Tibial nerve (tissue), 4 donors: ENCODE measurements around the gene ZNF490. TPM values are rescaled to one million over a fixed set of nuclear protein-coding genes. Genes with fewer than 3 reads are reported as not detected.

Experiments used
- DNase-seq, 2 donors: peaks; one replicate each; pipeline ENCODE4 v3.0.0-alpha.2; 2019; ENCODE audit warnings: low spot score in 2 of 2
- H3K27ac ChIP-seq, 4 donors: fragments of 200-600 bp; sonication (generic) in 3 of 4; one replicate each; pipeline ENCODE4 v1.5.1; 2017 to 2019; ENCODE audit warnings: mild to moderate bottlenecking in 1 of 4
- H3K27me3 ChIP-seq, 2 donors: fragments of 200-600 bp; sonication (generic) in 1 of 2; one replicate each; pipeline versions ENCODE4 v1.5.1 to v1.6.0; 2017 to 2019
- H3K36me3 ChIP-seq, 3 donors: fragments of 200-600 bp; sonication (generic); one replicate each; pipeline ENCODE4 v1.5.1; 2018 to 2019
- H3K4me1 ChIP-seq, 4 donors: fragments of 200-600 bp; sonication (generic) in 3 of 4; one replicate each; pipeline ENCODE4 v1.5.1; 2017 to 2019
- H3K4me3 ChIP-seq, 4 donors: fragments of 200-600 bp; sonication (generic) in 3 of 4; one replicate each; pipeline ENCODE4 v1.5.1; 2017 to 2019; ENCODE audit warnings: mild to moderate bottlenecking in 1 of 4, moderate library complexity in 1 of 4
- H3K9me3 ChIP-seq, 4 donors: fragments of 200-600 bp; sonication (generic) in 3 of 4; one replicate each; pipeline ENCODE4 v1.5.1; 2017 to 2019
- EP300 ChIP-seq, 2 donors: sonication (generic); formaldehyde crosslinking; IDR thresholded peaks; one replicate each; pipeline ENCODE4 v1.6.1; 2017; ENCODE audit warnings: antibody characterized with exemption in 2 of 2, mild to moderate bottlenecking in 1 of 2
- POLR2A ChIP-seq, 2 donors: fragments of 450-650 bp; IDR thresholded peaks; one replicate each; pipeline ENCODE4 v1.6.1; 2017; ENCODE audit warnings: antibody characterized with exemption in 2 of 2, mild to moderate bottlenecking in 2 of 2, moderate library complexity in 2 of 2
- WGBS, 2 donors: methylation state at CpG; one replicate each; pipeline ENCODE4 v1.1.5; 2018; 5-methylcytosine and 5-hydroxymethylcytosine counted together
- total RNA-seq, 4 donors: library from RNA; depleted of rRNA; stranded (reverse); fragments of >200 nt; gene quantifications; one replicate each; pipeline ENCODE4 v1.1.0, GENCODE V29; 2016
- TF ChIP-seq, protein P1 (sequence below), 5 experiments: fragments of 200-600 bp in 3 of 5; fragments of 450-650 bp in 2 of 5; sonication (generic) in 3 of 5; IDR thresholded peaks; one replicate each; pipeline ENCODE4 v1.5.1; 2016 to 2019; ENCODE audit warnings: antibody characterized with exemption in 5 of 5, mild to moderate bottlenecking in 3 of 5, moderate library complexity in 2 of 5

The ZNF490 gene
- 1 to 10 TPM; 3.1 to 6.7 (median 4.8) TPM for total RNA-seq

DNA sequence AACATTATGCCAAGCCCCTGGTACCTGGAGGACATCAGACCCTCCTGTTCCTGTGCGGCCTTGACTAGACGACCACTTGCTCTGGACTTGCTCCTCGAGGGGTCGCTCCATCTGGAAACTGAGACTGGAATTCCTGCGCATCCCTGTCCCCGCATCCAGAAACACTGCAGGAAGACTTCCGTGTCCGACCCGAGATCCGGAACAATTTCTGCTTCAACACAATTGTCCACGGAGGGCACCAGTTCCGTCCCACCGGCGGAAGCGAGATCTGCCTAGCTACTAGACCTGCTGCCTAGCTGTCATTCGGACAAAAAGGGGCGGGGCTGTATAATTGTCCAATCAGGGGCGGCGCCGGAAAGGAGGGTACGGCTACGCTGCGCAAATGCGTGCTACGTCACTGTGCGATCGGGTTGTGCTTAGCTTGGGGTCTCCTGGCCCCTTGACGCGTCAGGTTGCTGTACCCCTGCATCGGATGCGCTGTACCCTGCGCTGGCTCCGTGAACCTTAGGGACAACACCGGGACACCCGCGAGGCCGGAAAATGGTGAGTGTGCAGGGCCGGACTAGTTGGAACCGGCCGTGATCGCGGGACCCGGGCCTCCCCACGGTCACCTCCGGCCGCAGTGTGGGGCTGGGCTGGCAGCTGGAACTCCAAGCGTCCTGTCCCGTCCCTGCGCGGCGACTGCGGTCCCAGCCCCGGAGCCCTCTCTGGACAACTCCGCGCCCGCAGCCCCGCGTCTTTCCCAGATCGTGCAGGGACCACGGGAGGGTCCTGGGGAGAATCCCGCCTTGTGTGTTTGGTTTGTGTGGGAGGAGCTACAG, at the start of gene ZNF490, which contains the start of gene ZNF791:
Gene ZNF490, minus strand, starts transcription at position 274 of the 821 bp plus-strand sequence. Its CDS starts 133 bp downstream, at position 141.
Gene ZNF791, plus strand, starts transcription at position 381 of the 821 bp plus-strand sequence. Its CDS starts 160 bp downstream, at position 541.
- Histone ChIP-seq H3K4me3 (peak within 1 kb of the TSS; percentile 78 to 100 (median 94)), H3K9me3 (no peaks in the 10 kb centered on the region), H3K27ac (peak within 1 kb of the TSS; percentile 98 to 100 (median 98)), H3K27me3 (no peaks in the 10 kb centered on the region), H3K4me1 (peaks cover 0 to 46% (median 30%) of the 10 kb centered on the region in 4 donors), H3K36me3 (peaks cover 0 to 58% (median 3%) of the 10 kb centered on the region in 3 donors)
- peak; percentile 99 to 100 for DNase-seq
- TF ChIP-seq POLR2A (IDR thresholded peaks at IDR 0.05), result peak; percentile 84 to 93
- TF ChIP-seq, protein P1, sequence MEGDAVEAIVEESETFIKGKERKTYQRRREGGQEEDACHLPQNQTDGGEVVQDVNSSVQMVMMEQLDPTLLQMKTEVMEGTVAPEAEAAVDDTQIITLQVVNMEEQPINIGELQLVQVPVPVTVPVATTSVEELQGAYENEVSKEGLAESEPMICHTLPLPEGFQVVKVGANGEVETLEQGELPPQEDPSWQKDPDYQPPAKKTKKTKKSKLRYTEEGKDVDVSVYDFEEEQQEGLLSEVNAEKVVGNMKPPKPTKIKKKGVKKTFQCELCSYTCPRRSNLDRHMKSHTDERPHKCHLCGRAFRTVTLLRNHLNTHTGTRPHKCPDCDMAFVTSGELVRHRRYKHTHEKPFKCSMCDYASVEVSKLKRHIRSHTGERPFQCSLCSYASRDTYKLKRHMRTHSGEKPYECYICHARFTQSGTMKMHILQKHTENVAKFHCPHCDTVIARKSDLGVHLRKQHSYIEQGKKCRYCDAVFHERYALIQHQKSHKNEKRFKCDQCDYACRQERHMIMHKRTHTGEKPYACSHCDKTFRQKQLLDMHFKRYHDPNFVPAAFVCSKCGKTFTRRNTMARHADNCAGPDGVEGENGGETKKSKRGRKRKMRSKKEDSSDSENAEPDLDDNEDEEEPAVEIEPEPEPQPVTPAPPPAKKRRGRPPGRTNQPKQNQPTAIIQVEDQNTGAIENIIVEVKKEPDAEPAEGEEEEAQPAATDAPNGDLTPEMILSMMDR (IDR thresholded peaks at IDR 0.05), result peak in 1 of 5 experiments; percentile 36
- peak; percentile 72 to 96 for TF ChIP-seq EP300 (IDR thresholded peaks at IDR 0.05)
- WGBS, 2 donors, result 0% methylated on average over 41 of the region's 61 CpGs

DNA sequence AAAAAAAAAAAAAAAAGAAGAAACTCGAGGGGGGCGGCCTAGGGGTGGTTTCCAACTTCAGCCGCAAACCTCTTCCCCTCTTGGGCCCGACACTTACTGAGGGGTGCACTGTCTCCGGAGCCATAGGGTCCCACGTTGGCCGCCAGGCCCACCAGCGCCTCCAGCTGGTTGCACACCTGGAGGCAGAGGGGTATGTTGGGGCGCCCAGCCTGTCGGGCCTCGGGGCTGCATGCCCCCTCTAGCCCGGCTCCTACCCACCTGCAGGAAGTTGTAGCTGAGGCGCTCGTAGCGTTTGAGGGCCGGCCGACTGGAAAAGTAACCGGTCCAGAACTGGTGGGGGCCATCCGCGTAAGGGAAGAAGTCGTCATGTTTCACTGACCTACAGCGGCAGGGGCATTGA, 47.4 kb upstream of the ZNF490 start:
- no peak for DNase-seq
- no peak for TF ChIP-seq EP300 (IDR thresholded peaks at IDR 0.05)
- TF ChIP-seq POLR2A (IDR thresholded peaks at IDR 0.05), result no peak
- TF ChIP-seq, protein P1 (IDR thresholded peaks at IDR 0.05), result no peak
- H3K27ac ChIP-seq, result no peak overlapping the region
- 93 to 95% methylated on average over 20 to 22 of the region's 22 CpGs for WGBS, 2 donors
- no peaks in the 10 kb centered on the region for H3K4me1 ChIP-seq
- H3K9me3 ChIP-seq, result no peaks in the 10 kb centered on the region
- no peak overlapping the region for H3K4me3 ChIP-seq
- no peaks in the 10 kb centered on the region for H3K27me3 ChIP-seq
- H3K36me3 ChIP-seq, result peaks cover 3 to 96% (median 33%) of the 10 kb centered on the region in 3 donors

DNA sequence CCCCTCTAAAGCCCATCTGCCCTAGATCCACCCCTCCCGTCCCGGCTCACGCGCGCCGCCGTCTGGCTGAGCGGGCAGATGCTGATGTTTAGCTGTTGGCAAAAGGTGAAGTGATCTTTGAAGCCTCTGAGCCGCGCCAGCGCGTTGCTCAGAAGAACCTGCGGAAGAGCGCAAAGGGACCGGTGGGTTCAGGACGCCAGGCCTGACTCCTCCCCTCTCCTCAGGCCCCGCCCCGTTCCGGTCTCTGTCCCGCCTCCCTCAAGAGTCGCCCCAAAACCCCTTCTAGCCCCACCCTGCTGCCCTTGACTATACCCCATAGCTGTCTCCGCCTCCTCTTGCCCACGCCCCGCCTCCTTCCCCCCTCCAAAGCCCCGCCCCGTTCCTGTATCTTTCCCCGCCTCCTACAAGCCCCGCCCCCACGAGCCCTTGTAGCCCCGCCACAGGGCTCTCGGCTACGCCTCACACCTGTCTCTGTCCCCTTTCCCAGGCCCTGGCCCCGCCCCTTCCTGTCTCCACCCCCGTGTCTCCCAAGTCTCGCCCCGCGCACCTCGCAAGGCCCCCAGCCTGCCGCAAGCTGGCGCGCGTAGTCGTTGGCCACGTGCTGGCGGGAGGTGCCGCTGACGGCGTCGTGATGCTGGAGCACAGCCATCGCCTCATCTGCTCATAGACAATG, 46.4 kb upstream of the ZNF490 start:
- no peak overlapping the region for H3K27ac ChIP-seq

DNA sequence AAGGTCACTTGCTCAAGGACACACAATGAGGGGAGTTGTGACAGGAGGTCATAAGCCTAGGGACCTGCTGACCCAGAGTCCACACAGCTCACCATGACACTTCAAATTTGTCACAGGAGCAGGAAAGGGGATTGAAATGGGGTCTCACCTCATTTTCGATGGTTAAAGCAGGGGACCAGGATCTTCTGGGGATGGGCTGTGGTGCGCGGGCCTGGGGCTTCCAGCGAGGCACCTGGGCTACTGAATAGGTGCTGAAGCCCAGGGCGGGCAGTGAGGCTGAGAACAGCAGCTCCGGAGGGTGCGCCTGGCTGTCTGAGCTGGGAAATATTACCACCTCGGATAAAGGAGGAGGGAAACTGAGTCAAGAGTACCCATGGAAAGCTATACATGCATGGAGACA, 44.9 kb upstream of the ZNF490 start:
- 95 to 96% methylated on average over 8 of the region's 8 CpGs for WGBS, 2 donors
- H3K9me3 ChIP-seq, result no peaks in the 10 kb centered on the region
- no peaks in the 10 kb centered on the region for H3K27me3 ChIP-seq
- H3K4me1 ChIP-seq, result no peaks in the 10 kb centered on the region
- no peak for TF ChIP-seq POLR2A (IDR thresholded peaks at IDR 0.05)
- TF ChIP-seq, protein P1 (IDR thresholded peaks at IDR 0.05), result no peak
- TF ChIP-seq EP300 (IDR thresholded peaks at IDR 0.05), result no peak
- no peak overlapping the region for H3K4me3 ChIP-seq
- DNase-seq, result no peak
- H3K36me3 ChIP-seq, result peaks cover 3 to 87% (median 18%) of the 10 kb centered on the region in 3 donors
- H3K27ac ChIP-seq, result no peak overlapping the region

More for the DNA sequence above, 46.4 kb upstream of the ZNF490 start:
- Histone ChIP-seq H3K4me3 (no peak overlapping the region), H3K9me3 (no peaks in the 10 kb centered on the region), H3K4me1 (no peaks in the 10 kb centered on the region), H3K27me3 (no peaks in the 10 kb centered on the region), H3K36me3 (peaks cover 3 to 91% (median 25%) of the 10 kb centered on the region in 3 donors)
- no peak for DNase-seq
- no peak for TF ChIP-seq POLR2A (IDR thresholded peaks at IDR 0.05)
- TF ChIP-seq EP300 (IDR thresholded peaks at IDR 0.05), result no peak
- TF ChIP-seq, protein P1 (IDR thresholded peaks at IDR 0.05), result no peak
- 65 to 69% methylated on average over 50 of the region's 50 CpGs for WGBS, 2 donors
